SU-DHL-6 (cell line): ENCODE measurements around the gene GRID1.

Experiments
- CTCF ChIP-seq: fragments of 200-600 bp; sonication (generic); IDR thresholded peaks from one replicate; pipeline ENCODE4 v1.5.1; 2017; ENCODE audit warnings: antibody characterized with exemption, mild to moderate bottlenecking, low read length, moderate library complexity; ENCODE audit not compliant: insufficient read depth, poor library complexity, severe bottlenecking
- EZH2phosphoT487 ChIP-seq: fragments of 200-600 bp; sonication (generic), shearing (Covaris generic); conservative IDR thresholded peaks from 2 replicates; pipeline ENCODE4 v1.6.1; 2018; ENCODE audit warnings: mild to moderate bottlenecking, antibody characterized with exemption, low read length, moderate library complexity, mixed read lengths

- TF ChIP-seq CTCF (no peak), EZH2phosphoT487 (no peak)
Observed at GRCh38 chr10:86085136-86085535, 281.5 kb downstream of the GRID1 start.
